Upper lobe of right lung (tissue), 1 donor: ENCODE results near the gene OMP. TPM values are rescaled to one million over a fixed set of nuclear protein-coding genes. Genes with fewer than 3 reads are reported as not detected.

Source experiments
- ATAC-seq: fragments of 200-7000 bp; cut with Tn5 transposase; one replicate; pipeline ENCODE4 v1.9.1; 2020; ENCODE audit warnings: mild to moderate bottlenecking, moderate library complexity
- DNase-seq: peaks from one replicate; pipeline ENCODE4 v3.0.0-alpha.2; 2020
- H3K27ac ChIP-seq: fragments of 200-600 bp; one replicate; pipeline ENCODE4 v1.8.0; 2022
- H3K27me3 ChIP-seq: fragments of 200-600 bp; one replicate; pipeline ENCODE4 v1.8.0; 2022; ENCODE audit warnings: mild to moderate bottlenecking
- H3K36me3 ChIP-seq: fragments of 200-600 bp; one replicate; pipeline ENCODE4 v1.8.0; 2022
- H3K4me1 ChIP-seq: fragments of 200-600 bp; one replicate; pipeline ENCODE4 v1.8.0; 2022
- H3K4me3 ChIP-seq: fragments of 200-600 bp; one replicate; pipeline ENCODE4 v1.8.0; 2022; ENCODE audit warnings: mild to moderate bottlenecking
- H3K9me3 ChIP-seq: fragments of 200-600 bp; one replicate; pipeline ENCODE4 v1.8.0; 2022
- intact Hi-C: fragments of 100-400 bp; cut with DNase I; formaldehyde crosslinking; loops from one replicate; pipeline ENCODE4 v1.11.0; 2022
- total RNA-seq: library from RNA; stranded (reverse); fragmentation: NEBNext Ultra II Directional; extraction: Animal tissue kit (Norgen Biotek cat#: 25700); gene quantifications from one replicate; pipeline ENCODE4 v1.2.1, GENCODE V29; 2021
- TF ChIP-seq, protein P1 (sequence below): fragments of 200-600 bp; IDR thresholded peaks from one replicate; pipeline ENCODE4 v1.8.0; 2022; ENCODE audit warnings: antibody characterized with exemption
- donor health status: DM: no; HTN: yes; CAD: no; lungs with severe emphysema.

OMP gene
- total RNA-seq, 1 donor from 2014 or later, result not detected

GRCh38 chr11:77086521-77087472 is 15.8 kb upstream of the OMP start:
- intact Hi-C loops, result no loop called here
- H3K27me3 ChIP-seq, result no peaks in the 10 kb centered on the region
- ATAC-seq (no peak), DNase-seq (peak; percentile 55)
- H3K4me1 ChIP-seq, result peaks cover 16% of the 10 kb centered on the region
- TF ChIP-seq, protein P1, sequence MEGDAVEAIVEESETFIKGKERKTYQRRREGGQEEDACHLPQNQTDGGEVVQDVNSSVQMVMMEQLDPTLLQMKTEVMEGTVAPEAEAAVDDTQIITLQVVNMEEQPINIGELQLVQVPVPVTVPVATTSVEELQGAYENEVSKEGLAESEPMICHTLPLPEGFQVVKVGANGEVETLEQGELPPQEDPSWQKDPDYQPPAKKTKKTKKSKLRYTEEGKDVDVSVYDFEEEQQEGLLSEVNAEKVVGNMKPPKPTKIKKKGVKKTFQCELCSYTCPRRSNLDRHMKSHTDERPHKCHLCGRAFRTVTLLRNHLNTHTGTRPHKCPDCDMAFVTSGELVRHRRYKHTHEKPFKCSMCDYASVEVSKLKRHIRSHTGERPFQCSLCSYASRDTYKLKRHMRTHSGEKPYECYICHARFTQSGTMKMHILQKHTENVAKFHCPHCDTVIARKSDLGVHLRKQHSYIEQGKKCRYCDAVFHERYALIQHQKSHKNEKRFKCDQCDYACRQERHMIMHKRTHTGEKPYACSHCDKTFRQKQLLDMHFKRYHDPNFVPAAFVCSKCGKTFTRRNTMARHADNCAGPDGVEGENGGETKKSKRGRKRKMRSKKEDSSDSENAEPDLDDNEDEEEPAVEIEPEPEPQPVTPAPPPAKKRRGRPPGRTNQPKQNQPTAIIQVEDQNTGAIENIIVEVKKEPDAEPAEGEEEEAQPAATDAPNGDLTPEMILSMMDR, result no peak
- no peaks in the 10 kb centered on the region for H3K9me3 ChIP-seq
- H3K4me3 ChIP-seq, result no peak overlapping the region
- no peak overlapping the region for H3K27ac ChIP-seq
- no peaks in the 10 kb centered on the region for H3K36me3 ChIP-seq

DNA sequence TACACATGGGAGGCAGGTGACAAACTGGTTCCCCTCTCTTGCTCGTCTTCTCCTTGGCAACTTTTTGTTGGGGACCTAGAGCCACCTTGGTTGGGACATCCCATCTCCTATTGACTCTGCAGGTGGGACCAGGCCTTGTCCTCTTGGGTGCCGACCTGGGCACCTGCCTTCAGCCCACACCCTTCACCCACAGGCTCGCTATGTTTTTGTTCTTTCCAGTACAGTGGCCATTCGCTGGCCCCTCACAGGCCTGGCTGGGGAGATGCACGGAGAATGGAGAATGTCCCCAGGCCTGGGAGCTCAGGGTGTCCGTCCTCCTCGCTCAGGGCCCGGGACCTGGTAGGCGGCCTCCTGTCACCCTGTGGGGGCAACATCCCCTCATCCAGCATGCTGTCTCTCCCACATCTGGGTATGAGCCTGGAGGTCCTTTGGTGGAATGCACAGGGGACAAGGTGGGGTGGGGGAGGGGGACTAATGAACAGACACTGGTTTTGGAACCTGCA is 14.9 kb upstream of the OMP start:
- ATAC-seq, result no peak
- Histone ChIP-seq H3K27ac (no peak overlapping the region), H3K4me3 (no peak overlapping the region), H3K27me3 (no peaks in the 10 kb centered on the region), H3K9me3 (no peaks in the 10 kb centered on the region), H3K4me1 (peaks cover 8% of the 10 kb centered on the region), H3K36me3 (no peaks in the 10 kb centered on the region)
- intact Hi-C loops, result no loop called here
- peak; percentile 36 for DNase-seq
- TF ChIP-seq, protein P1, result no peak

GRCh38 chr11:77088236-77089003 is 14.2 kb upstream of the OMP start:
- DNase-seq, result peak; percentile 11
- ATAC-seq, result no peak

GRCh38 chr11:77089004-77089545 is 13.6 kb upstream of the OMP start:
- Histone ChIP-seq H3K27me3 (no peaks in the 10 kb centered on the region), H3K9me3 (no peaks in the 10 kb centered on the region), H3K4me3 (no peak overlapping the region), H3K4me1 (no peaks in the 10 kb centered on the region), H3K27ac (no peak overlapping the region), H3K36me3 (no peaks in the 10 kb centered on the region)
- DNase-seq, result peak; percentile 50
- ATAC-seq, result no peak
- intact Hi-C loops, result no loop called here
- TF ChIP-seq, protein P1, result no peak

More at GRCh38 chr11:77088236-77089003, 14.2 kb upstream of the OMP start:
- Histone ChIP-seq H3K27ac (no peak overlapping the region), H3K36me3 (no peaks in the 10 kb centered on the region), H3K4me3 (no peak overlapping the region), H3K9me3 (no peaks in the 10 kb centered on the region), H3K4me1 (peaks cover 1% of the 10 kb centered on the region), H3K27me3 (no peaks in the 10 kb centered on the region)
- TF ChIP-seq, protein P1, result no peak
- intact Hi-C loops, result no loop called here

DNA sequence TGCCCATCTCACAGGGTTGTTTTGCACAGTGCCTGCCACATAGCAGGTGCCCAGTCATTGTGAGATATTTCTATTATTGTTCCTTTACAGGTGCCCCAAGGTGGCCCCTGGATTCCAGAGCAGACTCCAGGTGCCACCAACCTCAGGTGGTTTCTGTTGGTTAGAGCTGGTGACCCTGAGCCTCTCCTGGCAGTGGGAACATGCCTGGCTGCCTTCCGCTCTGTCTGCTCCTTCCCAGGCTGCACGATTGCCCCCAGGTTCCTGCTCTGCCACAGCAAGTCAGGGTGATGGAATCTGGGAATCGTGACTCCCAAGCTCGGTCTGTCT is 12.6 kb upstream of the OMP start:
- TF ChIP-seq, protein P1, result no peak
- H3K27ac ChIP-seq, result no peak overlapping the region
- no peak for ATAC-seq
- intact Hi-C loops, result loop anchor here (5.0 kb wide), 1 partner anchor 43 kb away; no protein-coding TSS in a partner anchor
- H3K36me3 ChIP-seq, result no peaks in the 10 kb centered on the region
- H3K4me3 ChIP-seq, result no peak overlapping the region
- no peaks in the 10 kb centered on the region for H3K9me3 ChIP-seq
- no peak for DNase-seq
- H3K27me3 ChIP-seq, result no peaks in the 10 kb centered on the region
- H3K4me1 ChIP-seq, result no peaks in the 10 kb centered on the region
